ENCODE data around the gene GRIN2A. TPM values are rescaled to one million over a fixed set of nuclear protein-coding genes. Genes with fewer than 3 reads are reported as not detected.

Gene GRIN2A
- total RNA-seq, 1 donor from 2014 or later: not detected

GRCh38 chr16:9798474-9798873 lies 383.8 kb downstream of the GRIN2A start:
- Mint-ChIP-seq H3K36me3 (ENCODE audit: unreplicated experiment) (no peaks in the 10 kb centered on the region), H3K27ac (ENCODE audit: unreplicated experiment) (no peak overlapping the region), H3K27me3 (ENCODE audit: unreplicated experiment) (no peaks in the 10 kb centered on the region), H3K9me3 (ENCODE audit: unreplicated experiment) (peaks cover 20% of the 10 kb centered on the region), H3K4me1 (ENCODE audit: unreplicated experiment) (no peaks in the 10 kb centered on the region), H3K4me3 (ENCODE audit: unreplicated experiment) (no peak overlapping the region)
- no peak for TF ChIP-seq CTCF (IDR thresholded peaks at IDR 0.05)
- DNase-seq (ENCODE audit: extremely low spot score, unreplicated experiment): no peak

GRCh38 chr16:9797306-9797705 lies 384.9 kb downstream of the GRIN2A start:
- H3K27ac Mint-ChIP-seq (ENCODE audit: unreplicated experiment): no peak overlapping the region
- H3K36me3 Mint-ChIP-seq (ENCODE audit: unreplicated experiment): no peaks in the 10 kb centered on the region
- no peaks in the 10 kb centered on the region for H3K27me3 Mint-ChIP-seq (ENCODE audit: unreplicated experiment)
- H3K4me3 Mint-ChIP-seq (ENCODE audit: unreplicated experiment): no peak overlapping the region
- TF ChIP-seq CTCF (IDR thresholded peaks at IDR 0.05): no peak
- DNase-seq (ENCODE audit: extremely low spot score, unreplicated experiment): no peak
- H3K9me3 Mint-ChIP-seq (ENCODE audit: unreplicated experiment): peaks cover 20% of the 10 kb centered on the region
- no peaks in the 10 kb centered on the region for H3K4me1 Mint-ChIP-seq (ENCODE audit: unreplicated experiment)

GRCh38 chr16:9793623-9794022 lies 388.6 kb downstream of the GRIN2A start:
- no peak for DNase-seq (ENCODE audit: extremely low spot score, unreplicated experiment)
- H3K27me3 Mint-ChIP-seq (ENCODE audit: unreplicated experiment): no peaks in the 10 kb centered on the region
- H3K36me3 Mint-ChIP-seq (ENCODE audit: unreplicated experiment): no peaks in the 10 kb centered on the region
- H3K4me3 Mint-ChIP-seq (ENCODE audit: unreplicated experiment): no peak overlapping the region
- H3K4me1 Mint-ChIP-seq (ENCODE audit: unreplicated experiment): no peaks in the 10 kb centered on the region
- no peak for TF ChIP-seq CTCF (IDR thresholded peaks at IDR 0.05)
- peaks cover 22% of the 10 kb centered on the region for H3K9me3 Mint-ChIP-seq (ENCODE audit: unreplicated experiment)
- H3K27ac Mint-ChIP-seq (ENCODE audit: unreplicated experiment): no peak overlapping the region

GRCh38 chr16:9791556-9791955 lies 390.7 kb downstream of the GRIN2A start:
- Mint-ChIP-seq H3K27ac (ENCODE audit: unreplicated experiment) (no peak overlapping the region), H3K4me1 (ENCODE audit: unreplicated experiment) (no peaks in the 10 kb centered on the region), H3K36me3 (ENCODE audit: unreplicated experiment) (no peaks in the 10 kb centered on the region), H3K27me3 (ENCODE audit: unreplicated experiment) (no peaks in the 10 kb centered on the region), H3K4me3 (ENCODE audit: unreplicated experiment) (no peak overlapping the region), H3K9me3 (ENCODE audit: unreplicated experiment) (peaks cover 24% of the 10 kb centered on the region)
- TF ChIP-seq CTCF (IDR thresholded peaks at IDR 0.05): no peak
- no peak for DNase-seq (ENCODE audit: extremely low spot score, unreplicated experiment)

- Mint-ChIP-seq H3K27ac (ENCODE audit: unreplicated experiment) (no peak overlapping the region), H3K36me3 (ENCODE audit: unreplicated experiment) (no peaks in the 10 kb centered on the region), H3K4me1 (ENCODE audit: unreplicated experiment) (no peaks in the 10 kb centered on the region), H3K27me3 (ENCODE audit: unreplicated experiment) (no peaks in the 10 kb centered on the region), H3K9me3 (ENCODE audit: unreplicated experiment) (peaks cover 24% of the 10 kb centered on the region), H3K4me3 (ENCODE audit: unreplicated experiment) (no peak overlapping the region)
- no peak for TF ChIP-seq CTCF (IDR thresholded peaks at IDR 0.05)
- DNase-seq (ENCODE audit: extremely low spot score, unreplicated experiment): no peak
Observed at GRCh38 chr16:9790199-9790598, 392.0 kb downstream of the GRIN2A start.
